Stimulated activated CD4-positive, alpha-beta T cell treated with anti-CD3 and anti-CD28 coated beads, Interleukin-2, amount 100 ng/mL, for 48 hours (primary cell): ENCODE results near the gene DEPDC5.
"Not testable (repeated sequence)": the region's sequence is repeated elsewhere in the genome, so short reads cannot be mapped to it uniquely, and the experiment has no call there.

Experiments
- DNase-seq, 2 donors: peaks; one replicate each; pipeline ENCODE4 v3.0.0-alpha.2; 2020

The DEPDC5 gene

DNA sequence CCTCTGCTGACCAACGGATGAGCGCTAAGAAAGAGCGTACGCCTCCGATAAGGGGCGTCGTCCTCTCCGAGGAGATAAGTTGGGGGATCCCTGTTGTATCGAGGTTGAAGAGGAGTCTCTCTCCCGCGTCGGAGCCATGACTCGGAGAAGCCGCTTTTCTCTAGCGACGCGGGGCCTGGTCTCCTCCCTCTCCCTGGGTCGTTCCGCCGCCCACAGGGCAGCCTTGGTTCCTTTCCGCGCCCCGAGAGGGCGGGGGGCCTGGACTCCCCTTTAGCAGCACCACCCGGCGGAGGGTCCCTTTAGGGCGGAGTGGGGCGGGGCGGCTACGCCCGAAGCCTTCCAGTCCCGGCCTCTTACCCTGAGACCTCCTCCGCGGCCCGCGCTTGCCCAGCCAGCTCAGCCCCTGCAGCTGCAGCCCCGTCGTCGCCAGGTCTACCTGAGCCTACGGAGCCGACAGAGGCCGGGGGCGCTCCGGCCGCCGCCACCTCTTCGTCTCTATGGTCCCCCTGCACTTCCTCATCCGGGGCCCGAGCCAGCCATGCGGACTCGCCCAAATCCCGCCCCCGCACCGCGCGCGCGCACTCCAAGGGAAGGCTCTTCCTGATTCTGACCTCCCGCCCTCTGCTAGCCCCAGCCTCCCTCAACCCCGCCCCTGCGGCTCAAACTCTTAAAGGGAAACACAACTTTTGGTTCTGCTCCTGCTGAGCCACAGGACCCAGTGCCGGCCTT lies 4.0 kb upstream of the DEPDC5 start, which contains the start of gene PRR14L:
Gene PRR14L (minus strand): TSS at position 497 of the 729 bp plus-strand sequence. CDS start 11,272 bp downstream, outside the sequence.
- DNase-seq, result peak; percentile 100

GRCh38 chr22:31750365-31751284 lies 3.2 kb upstream of the DEPDC5 start:
- no peak for DNase-seq

DNA sequence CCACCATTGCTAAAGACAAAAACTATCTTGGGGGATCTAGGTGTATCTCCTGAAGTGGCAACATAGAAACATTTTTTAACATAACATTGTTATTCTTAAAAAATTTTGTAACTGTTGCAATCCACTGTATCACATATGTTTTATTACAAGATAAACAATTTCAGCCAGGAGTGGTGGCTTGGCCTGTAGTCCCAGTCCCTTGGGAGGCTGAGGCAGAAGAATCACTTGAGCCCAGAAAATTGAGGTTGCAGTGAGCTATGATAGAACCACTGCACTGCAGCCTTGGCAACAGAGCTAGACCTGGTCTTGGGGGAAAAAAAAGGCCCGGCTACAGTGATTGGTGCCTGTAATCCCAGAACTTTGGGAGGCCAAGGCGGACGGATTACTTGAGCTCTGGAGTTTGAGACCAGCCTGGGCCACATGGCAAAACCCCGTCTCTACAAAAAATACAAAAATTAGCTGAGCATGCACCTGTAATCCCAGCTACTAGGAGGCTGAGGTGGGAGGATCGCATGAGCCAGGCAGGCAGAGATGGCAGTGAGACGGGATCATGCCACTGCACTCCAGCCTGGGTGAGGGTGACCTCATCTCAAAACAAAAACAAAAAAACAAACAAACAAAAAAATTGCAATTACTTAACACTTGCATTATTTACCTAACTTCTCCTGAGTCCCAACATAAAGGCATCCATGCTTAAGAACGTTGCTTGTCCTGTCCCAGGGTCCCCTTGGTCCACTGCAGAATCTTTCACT lies 1.5 kb upstream of the DEPDC5 start:
- no peak for DNase-seq

- peak in 1 of 2 donors; percentile 6 for DNase-seq
These were observed 700 bp upstream of the DEPDC5 start for GRCh38 chr22:31753005-31753633.

DNA sequence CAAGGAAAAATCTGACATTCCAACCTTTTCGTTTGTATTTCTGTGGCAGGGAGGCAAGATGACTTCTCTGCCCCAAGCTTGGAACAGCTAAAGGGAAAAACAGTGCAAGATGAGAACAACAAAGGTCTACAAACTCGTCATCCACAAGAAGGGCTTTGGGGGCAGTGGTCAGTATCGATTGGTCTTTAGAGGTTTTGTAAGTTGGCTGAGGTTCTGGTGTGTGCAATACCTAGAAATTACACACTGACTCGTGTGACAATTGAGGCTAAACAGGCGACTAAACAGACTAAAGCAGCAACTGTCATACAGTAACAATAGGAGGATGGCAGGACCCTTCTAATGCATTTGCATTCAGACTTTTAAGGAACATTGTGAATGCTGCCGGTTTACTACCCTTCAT lies 994 bp downstream of the DEPDC5 start:
- no peak for DNase-seq

DNA sequence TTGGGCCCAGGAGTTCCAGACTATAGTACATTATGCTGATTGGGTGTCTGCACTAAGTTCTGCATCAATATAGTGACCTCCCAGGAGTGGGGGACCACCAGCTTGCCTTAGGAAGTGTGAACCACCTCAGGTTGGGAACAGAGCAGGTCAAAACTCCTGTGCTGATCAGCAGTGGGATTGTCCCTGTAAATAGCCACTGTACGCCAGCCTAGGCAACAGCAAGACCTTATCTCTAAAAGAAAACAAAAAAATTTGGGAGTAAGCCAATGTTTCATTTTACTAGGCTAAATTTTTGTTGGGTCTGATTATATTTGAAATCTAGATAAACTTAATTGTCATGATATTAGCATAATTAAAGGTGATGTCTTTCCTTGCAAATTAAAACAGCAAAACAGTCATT lies 3.4 kb downstream of the DEPDC5 start:
- DNase-seq, result no peak

- not testable (repeated sequence) for DNase-seq
These were observed 5.0 kb downstream of the DEPDC5 start for GRCh38 chr22:31758860-31759259.

DNA sequence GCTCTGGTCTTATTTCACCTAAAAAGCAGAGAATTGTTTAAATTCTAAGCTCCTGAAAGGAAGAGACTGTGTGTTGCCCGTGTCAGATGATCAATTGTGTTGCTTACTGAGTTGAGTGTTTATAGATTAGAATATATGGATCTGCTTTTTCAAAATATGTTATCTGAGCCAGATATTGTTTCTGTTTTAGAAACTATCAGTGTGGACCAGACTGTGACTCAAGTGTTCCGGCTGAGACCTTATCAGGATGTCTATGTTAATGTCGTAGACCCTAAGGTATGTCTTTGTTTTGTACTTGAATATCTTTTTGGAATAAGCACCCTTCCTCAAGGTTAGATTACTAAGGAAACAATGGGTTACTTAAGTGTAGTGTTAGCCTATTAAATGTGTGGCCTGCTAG lies 11.0 kb downstream of the DEPDC5 start:
- DNase-seq, result no peak

GRCh38 chr22:31768422-31769059 lies 14.7 kb downstream of the DEPDC5 start:
- DNase-seq, result no peak

DNA sequence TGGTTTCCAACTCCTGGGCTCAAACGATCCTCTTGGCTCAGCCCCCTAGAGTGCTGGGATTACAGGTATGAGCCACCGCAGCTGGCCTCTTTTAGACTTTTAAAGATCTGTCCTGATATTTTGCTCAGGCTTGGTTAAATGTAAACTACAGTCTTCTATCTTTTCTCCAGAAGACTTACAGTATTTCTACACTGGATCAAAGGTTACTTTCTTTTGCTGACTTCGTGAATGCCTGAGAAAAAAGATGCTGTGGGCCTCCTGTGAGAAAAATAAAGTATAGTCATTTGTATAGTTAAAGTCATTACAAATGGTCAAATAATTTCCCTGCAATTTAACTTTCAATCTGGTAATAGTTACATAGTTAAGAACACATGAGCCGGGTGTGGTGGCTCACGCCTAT lies 19.6 kb downstream of the DEPDC5 start:
- DNase-seq, result no peak

DNA sequence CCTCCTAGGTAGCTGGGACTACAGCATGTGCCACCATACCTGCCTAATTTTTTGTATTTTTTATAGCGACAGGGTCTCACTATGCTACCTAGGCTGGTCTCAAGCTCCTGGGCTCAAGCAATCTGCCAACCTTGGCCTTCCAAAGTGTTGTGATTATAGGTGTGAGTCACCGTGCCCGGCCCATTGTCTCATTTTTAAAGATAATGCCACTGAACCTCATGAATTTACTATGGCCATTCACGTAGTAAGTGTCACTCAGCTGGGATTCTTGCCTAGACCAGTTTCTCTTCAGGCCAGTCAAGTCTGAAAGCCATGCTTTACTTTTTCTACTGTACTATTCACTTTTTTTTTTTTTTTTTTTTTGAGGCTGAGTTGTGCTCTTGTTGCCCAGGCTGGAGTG lies 22.4 kb downstream of the DEPDC5 start:
- no peak for DNase-seq

DNA sequence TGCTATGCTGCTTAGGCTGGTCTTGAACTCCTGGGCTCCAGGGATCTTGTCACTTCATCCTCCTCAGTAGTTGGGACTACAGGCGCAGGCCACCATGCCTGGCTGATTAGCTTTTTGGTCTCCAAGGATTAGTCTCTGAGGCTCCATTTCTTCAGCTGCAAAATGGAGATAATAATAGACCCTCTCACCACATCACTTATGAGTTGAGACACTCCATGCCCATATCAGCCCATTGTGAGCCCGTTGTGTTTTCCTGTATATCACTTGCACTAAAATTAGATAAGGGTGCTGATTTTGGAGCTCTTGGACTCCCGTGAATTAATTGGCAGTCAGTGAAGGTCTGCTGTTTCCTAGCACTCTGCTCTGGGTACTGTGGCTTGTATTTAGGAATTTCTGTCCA lies 36.0 kb downstream of the DEPDC5 start:
- no peak for DNase-seq

- DNase-seq, result no peak
These were observed 36.4 kb downstream of the DEPDC5 start for GRCh38 chr22:31790240-31790639.

- DNase-seq, result not testable (repeated sequence)
These were observed 45.5 kb downstream of the DEPDC5 start for GRCh38 chr22:31799358-31799757.

GRCh38 chr22:31800065-31800464 lies 46.2 kb downstream of the DEPDC5 start:
- no peak for DNase-seq

DNA sequence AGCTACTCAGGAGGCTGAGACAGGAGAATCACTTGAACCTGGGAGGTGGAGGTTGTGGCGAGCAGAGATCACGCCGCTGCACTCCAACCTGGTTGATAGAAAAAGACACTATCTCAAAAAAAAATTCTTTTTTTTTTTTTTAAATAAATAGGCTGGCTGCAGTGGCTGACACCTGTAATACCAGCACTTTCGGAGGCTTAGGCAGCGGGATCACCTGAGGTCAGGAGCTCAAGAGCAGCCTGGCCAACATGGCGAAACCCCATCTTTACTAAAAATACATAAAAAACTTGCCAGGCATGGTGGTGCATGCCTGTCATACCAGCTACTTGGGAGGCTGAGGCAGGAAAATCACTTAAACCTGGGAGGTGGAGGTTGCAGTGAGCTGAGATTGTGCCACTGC lies 47.0 kb downstream of the DEPDC5 start:
- DNase-seq, result not testable (repeated sequence)

GRCh38 chr22:31802575-31802974 lies 48.8 kb downstream of the DEPDC5 start:
- no peak for DNase-seq

DNA sequence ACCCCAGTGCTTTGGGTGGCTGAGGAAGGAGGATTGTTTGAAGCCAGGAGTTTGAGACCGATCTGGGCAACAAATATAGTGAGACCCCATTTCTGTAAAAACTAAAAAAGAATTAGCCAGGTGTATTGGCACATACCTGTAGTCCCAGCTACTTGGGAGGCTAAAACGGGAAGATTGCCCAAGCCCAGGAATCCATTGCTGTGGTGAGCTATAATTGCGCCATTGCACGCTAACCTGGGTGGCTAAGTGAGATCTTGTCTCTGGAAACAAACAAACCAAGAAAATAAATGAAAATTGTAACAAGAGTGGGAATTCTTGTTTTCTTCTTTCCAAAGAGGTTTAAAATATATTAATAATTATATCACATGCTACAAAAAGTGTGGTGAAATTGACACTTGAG lies 52.9 kb downstream of the DEPDC5 start:
- DNase-seq, result no peak

DNA sequence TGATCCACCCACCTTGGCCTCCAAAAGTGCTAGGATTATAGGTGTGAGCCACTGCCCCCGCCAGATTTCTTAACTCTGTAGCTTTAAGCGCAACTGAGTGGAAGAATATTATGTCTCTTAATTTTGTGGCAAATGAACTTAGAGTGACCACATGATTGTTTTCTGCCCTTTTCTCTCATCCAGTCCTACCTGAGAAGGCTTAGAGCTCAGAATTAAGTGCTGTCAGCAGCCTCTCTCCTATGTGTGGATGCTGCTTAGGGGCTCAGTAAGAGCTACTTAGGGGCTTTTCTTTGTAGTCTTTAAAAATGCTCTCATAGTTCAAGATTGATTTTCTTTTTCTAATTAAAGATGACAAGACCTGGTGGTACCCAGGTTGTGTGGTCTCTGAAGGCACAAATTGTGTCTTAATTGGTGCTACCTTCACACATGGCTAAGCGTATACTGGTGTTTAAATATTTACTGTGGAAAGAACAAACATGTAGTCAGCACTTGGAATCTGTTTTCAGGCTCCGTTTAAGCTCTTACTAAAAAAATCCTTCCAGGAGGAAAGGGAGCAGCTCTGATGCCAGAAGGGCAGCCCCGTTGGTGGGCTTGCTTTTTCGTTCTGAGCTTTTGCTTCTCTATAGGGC lies 59.3 kb downstream of the DEPDC5 start:
- no peak for DNase-seq

- not testable (repeated sequence) for DNase-seq
These were observed 60.1 kb downstream of the DEPDC5 start for GRCh38 chr22:31813898-31814297.

DNA sequence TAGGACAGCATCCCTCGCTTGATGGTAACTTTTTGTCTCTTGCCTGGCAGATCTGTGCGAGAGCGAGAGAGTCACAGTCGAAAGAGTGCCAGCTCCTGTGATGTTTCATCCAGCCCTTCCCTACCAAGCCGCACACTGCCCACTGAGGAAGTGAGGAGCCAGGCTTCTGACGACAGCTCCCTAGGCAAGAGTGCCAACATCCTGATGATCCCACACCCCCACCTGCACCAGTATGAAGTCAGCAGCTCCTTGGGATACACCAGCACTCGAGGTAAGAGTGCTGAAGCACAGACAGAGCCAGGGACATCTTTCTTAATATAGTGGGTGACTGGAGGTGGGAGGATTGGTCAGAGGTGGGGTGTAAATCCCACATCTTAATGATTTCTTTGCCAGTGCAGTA lies 61.1 kb downstream of the DEPDC5 start:
- DNase-seq, result no peak

DNA sequence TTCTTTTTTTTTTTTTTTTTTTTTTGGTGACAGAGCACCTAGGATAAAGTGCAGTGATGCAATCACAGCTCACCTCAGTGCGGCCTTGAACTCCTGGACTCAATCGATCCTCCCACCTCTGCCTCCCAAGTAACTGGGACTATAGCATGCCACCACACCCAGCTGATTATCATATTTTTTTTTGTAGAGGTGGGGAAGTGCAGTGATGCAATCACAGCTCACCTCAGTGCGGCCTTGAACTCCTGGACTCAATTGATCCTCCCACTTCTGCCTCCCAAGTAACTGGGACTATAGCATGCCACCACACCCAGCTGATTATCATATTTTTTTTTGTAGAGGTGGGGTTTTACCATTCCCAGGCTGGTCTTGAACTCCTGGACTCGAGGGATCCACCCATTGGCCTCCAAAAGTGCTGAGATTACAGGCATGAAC lies 61.6 kb downstream of the DEPDC5 start:
- DNase-seq, result not testable (repeated sequence)
